HG02943 (cell line): ENCODE measurements around the gene SMG5.
"Not testable (repeated sequence)": the region's sequence is repeated elsewhere in the genome, so short reads cannot be mapped to it uniquely, and the experiment has no call there.

Experiments
- ATAC-seq: cut with Tn5 transposase; IDR thresholded peaks from one replicate; pipeline ENCODE4 v1.9.1; 2021; ENCODE audit warnings: mild to moderate bottlenecking, low read depth, moderate library complexity; ENCODE audit not compliant: unreplicated experiment

The SMG5 gene

DNA sequence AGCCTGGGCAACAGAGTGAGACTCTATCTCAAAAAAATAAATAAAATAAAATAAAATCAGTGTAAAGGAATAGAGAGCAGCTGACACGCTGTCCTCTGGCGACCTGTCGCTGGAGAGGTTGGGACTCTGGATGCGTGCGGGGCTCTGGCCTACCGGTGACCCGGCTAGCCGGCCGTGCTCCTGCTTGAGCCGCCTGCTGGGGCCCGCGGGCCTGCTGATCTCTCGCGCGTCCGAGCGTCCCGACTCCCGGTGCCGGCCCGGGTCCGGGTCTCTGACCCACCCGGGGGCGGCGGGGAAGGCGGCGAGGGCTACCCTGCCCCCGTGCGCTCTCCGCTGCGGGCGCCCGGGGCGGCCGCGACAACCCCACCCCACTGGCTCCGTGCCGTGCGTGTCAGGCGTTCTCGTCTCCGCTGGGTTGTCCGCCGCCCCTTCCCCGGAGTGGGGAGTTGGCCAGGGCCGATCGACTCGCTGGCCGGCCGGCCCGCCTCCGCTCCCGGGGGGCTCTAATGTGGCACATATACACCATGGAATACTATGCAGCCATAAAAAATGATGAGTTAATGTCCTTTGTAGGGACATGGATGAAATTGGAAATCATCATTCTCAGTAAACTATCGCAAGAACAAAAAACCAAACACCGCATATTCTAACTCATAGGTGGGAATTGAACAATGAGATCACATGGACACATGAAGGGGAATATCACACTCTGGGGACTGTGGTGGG lies 66.1 kb downstream of the SMG5 start:
- not testable (repeated sequence) for ATAC-seq

DNA sequence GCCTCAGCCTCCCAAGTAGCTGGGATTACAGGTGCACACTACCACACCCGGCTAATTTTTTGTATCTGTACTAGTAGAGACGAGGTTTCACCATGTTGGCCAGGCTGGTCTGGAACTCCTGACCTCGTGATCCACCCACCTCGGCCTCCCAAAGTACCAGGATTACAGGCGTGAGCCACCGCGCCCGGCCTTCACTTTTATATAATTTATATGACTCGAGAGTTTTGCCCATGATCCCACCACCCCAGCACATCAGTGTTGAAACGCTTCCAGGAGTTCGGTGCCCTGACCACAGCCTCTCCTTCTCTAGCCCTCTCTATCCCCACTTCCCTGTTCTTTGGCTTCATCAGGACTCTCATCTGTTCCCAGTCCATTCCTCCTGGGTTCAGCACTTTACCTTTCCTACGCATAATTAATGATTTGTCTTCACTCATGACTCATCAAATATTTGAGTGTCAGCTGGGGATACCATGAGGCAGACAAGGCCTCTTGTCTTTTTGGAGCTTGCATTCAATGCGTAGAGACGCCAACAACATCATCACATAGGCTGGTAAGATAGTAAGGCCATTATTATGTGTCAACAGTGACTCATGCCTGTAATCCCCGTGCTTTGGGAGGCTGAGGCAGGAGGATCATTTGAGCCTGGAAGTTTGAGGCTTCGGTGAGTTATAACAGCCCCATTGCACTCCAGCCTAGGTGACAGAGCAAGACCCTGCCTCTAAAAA lies 68.4 kb downstream of the SMG5 start:
- no peak for ATAC-seq

DNA sequence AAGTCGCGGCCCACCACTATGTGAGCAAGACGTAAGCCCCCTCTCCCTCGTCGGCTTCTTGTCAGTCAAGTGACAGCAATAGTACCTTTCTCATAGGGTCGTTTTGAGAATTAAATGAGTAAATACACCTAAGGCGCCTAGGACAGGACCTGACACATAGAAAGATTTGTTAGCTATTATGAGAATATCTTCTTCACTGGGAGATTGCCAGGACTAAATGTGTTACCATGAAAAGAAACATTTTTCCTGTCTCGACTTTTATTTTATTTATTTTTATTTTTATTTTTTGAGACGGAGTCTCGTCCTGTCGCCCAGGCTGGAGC lies 69.0 kb downstream of the SMG5 start:
- ATAC-seq: no peak

DNA sequence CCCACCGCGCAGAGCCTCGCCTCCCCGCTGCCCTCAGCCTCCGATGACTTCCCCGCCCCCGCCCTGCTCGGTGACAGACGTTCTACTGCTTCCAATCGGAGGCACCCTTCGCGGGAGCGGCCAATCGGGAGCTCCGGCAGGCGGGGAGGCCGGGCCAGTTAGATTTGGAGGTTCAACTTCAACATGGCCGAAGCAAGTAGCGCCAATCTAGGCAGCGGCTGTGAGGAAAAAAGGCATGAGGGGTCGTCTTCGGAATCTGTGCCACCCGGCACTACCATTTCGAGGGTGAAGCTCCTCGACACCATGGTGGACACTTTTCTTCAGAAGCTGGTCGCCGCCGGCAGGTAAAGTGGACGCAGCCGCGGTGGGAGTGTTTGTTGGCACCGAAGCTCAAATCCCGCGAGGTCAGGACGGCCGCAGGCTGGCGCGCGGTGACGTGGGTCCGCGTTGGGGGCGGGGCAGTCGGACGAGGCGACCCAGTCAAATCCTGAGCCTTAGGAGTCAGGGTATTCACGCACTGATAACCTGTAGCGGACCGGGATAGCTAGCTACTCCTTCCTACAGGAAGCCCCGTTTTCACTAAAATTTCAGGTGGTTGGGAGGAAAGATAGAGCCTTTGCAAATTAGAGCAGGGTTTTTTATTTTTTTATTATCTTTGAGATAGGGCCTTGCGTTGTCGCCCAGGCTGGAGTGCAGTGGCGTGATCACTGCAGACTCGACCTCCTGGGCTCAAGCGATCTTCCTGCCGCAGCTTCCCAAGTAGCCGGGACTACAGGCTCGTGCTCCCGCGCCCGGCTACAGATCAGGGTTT lies 69.6 kb downstream of the SMG5 start, which contains the start of gene PMF1:
Gene PMF1, plus strand, starts transcription at position 175 of the 811 bp plus-strand sequence. Its CDS starts 9 bp downstream, at position 184.
- peak; percentile 84 for ATAC-seq

DNA sequence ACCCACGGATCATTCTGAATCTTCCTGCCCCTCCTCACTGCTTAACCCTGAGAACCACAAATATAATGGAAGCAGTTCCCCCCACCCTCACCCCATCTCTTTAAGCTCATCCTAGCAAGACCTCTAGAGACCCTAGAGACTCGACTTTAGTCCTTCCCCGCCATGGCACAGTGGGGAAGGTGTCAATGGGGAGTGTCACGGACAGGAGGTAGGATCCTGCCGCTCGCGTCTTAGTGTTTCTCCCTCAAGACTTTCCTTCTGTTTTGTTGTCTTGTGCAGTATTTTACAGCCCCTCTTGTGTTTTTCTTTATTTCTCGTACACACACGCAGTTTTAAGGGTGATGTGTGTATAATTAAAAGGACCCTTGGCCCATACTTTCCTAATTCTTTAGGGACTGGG lies 70.5 kb downstream of the SMG5 start:
- no peak for ATAC-seq

DNA sequence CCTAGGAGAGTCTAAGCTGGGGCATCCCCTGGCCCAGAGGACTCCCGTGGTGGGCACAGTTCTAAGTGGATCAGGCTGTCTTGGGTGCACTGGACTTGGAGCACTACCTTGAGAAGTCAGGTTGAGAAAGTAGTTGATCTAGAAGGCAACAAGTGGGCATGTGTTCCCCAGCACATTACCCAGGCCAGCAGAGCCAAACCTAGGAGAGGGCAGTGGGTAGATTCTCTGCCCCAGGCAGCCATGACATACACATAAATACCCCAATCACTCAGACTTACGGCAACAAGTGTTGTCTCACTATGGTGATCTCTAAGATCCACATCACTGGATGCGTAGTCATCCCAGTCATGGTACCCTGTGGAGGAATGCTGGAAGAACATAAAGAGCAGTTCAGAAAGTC lies 71.4 kb downstream of the SMG5 start:
- no peak for ATAC-seq

GRCh38 chr1:156204686-156205085 lies 77.9 kb downstream of the SMG5 start:
- ATAC-seq: no peak

DNA sequence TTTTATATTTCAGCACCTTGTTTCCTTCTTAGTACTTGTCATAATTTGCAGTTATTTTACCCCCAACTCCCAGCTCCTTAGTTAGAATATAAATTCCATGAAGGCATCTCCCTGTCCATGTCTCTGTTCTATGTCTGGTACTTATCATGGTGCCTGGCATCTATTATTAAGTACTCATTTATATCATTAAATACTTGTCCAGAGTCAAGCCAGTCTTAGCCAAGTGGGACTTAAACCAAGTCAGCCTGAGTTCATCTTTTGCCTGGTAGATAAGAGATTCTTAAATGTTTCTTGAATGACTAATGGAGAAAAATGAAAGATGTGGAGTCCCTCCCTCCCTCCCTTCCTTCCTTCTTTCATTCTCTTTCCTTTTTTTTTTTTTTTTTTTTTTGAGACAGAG lies 79.3 kb downstream of the SMG5 start:
- no peak for ATAC-seq

- no peak for ATAC-seq
Observed at GRCh38 chr1:156200044-156200443, 82.6 kb downstream of the SMG5 start.
